Endothelial cell of umbilical vein (primary cell): ENCODE results near the gene CNTNAP2. TPM values are rescaled to one million over a fixed set of nuclear protein-coding genes. Genes with fewer than 3 reads are reported as not detected.

ENCODE experiments used
- BruUV-seq: library from RNA; stranded (reverse); fragments of 400-500 nt; replicated peaks from 2 replicates; lab custom pipeline; 2021; lab: Mats Ljungman, UMichigan
- CTCF ChIA-PET: fragments of 300-600, 350-600 bp; sonication (Branson Sonifier 250); formaldehyde crosslinking; loops from one replicate; lab custom pipeline; 2021; ENCODE audit warnings: antibody characterized with exemption, inconsistent platforms; lab: Charles Lee
- POLR2A ChIA-PET: fragments of 300-600, 350-600 bp; sonication (Branson Sonifier 250); formaldehyde crosslinking; loops from one replicate; lab custom pipeline; 2021; ENCODE audit warnings: antibody characterized with exemption, inconsistent platforms; lab: Charles Lee
- DNase-seq: peaks from one replicate; pipeline ENCODE4 v3.0.0-alpha.2; 2011; ENCODE audit warnings: low read depth, low spot score
- FAIRE-seq: peaks from 2 replicates; lab custom pipeline; 2011; peaks lifted over from hg19 to GRCh38; lab: Jason Lieb, UNC
- H2AFZ ChIP-seq: 2 replicates; pipeline ENCODE4 v1.6.0; 2012; ENCODE audit warnings: low read depth, low read length, control low read depth, inconsistent platforms
- H3K27ac ChIP-seq: 2 replicates; pipeline ENCODE4 v1.5.1; 2011; ENCODE audit warnings: low read depth, mild to moderate bottlenecking, control low read depth, low read length, moderate library complexity; ENCODE audit not compliant: insufficient read depth
- H3K27me3 ChIP-seq, 2 experiments: 2 replicates each; pipeline versions ENCODE4 v1.6.0 to v1.6.1; 2011; ENCODE audit warnings: low read length in 2 of 2, mixed read lengths in 1 of 2; ENCODE audit not compliant: control insufficient read depth in 2 of 2, insufficient read depth in 2 of 2
- H3K36me3 ChIP-seq, 2 experiments: 2 replicates in 1 of 2; 3 replicates in 1 of 2; pipeline ENCODE4 v1.5.1; 2011; ENCODE audit warnings: low read length in 2 of 2, mild to moderate bottlenecking in 1 of 2, moderate library complexity in 1 of 2; ENCODE audit not compliant: control insufficient read depth in 2 of 2, insufficient read depth in 2 of 2; ENCODE audit errors: extremely low read depth in 1 of 2
- H3K4me1 ChIP-seq: 3 replicates; pipeline ENCODE4 v1.5.1; 2011; ENCODE audit warnings: mild to moderate bottlenecking, low read length; ENCODE audit not compliant: control insufficient read depth, insufficient read depth; ENCODE audit errors: extremely low read depth
- H3K4me2 ChIP-seq: 2 replicates; pipeline ENCODE4 v1.6.1; 2011; ENCODE audit warnings: low read length, control low read depth, mixed read lengths; ENCODE audit not compliant: insufficient read depth
- H3K4me3 ChIP-seq, 3 experiments: fragments of 200-600 bp in 1 of 3; sonication (generic), shearing (Covaris generic) in 1 of 3; replicated peaks in 1 of 3; 2 replicates each; pipeline ENCODE4 v1.5.1; 2011 to 2016; ENCODE audit warnings: control low read depth in 3 of 3, low read length in 3 of 3, mild to moderate bottlenecking in 2 of 3, inconsistent platforms in 1 of 3, low read depth in 1 of 3, moderate library complexity in 1 of 3; ENCODE audit not compliant: insufficient read depth in 1 of 3
- H3K79me2 ChIP-seq: 2 replicates; pipeline ENCODE4 v1.6.0; 2012; ENCODE audit warnings: low read length, inconsistent platforms; ENCODE audit not compliant: control insufficient read depth, insufficient read depth
- H3K9ac ChIP-seq: replicated peaks from 2 replicates; pipeline ENCODE3; 2011; ENCODE audit warnings: low read length, control low read depth; ENCODE audit not compliant: insufficient read depth; ENCODE audit errors: extremely low read depth
- H3K9me1 ChIP-seq: replicated peaks from 3 replicates; pipeline ENCODE4 v1.6.0; 2011; ENCODE audit warnings: mild to moderate bottlenecking, low read length; ENCODE audit not compliant: control insufficient read depth, insufficient read depth; ENCODE audit errors: extremely low read depth
- H3K9me3 ChIP-seq: replicated peaks from 2 replicates; pipeline ENCODE4 v1.5.1; 2012; ENCODE audit warnings: low read length, inconsistent platforms; ENCODE audit not compliant: control insufficient read depth, insufficient read depth
- H4K20me1 ChIP-seq: replicated peaks from 2 replicates; pipeline ENCODE3; 2011; ENCODE audit warnings: mild to moderate bottlenecking, low read length; ENCODE audit not compliant: control insufficient read depth, insufficient read depth; ENCODE audit errors: extremely low read depth
- EZH2 ChIP-seq: IDR thresholded peaks from 2 replicates; pipeline ENCODE4 v1.6.1; 2012; ENCODE audit warnings: borderline replicate concordance, low read depth, mild to moderate bottlenecking, moderate library complexity, low read length, inconsistent platforms; ENCODE audit not compliant: severe bottlenecking
- FOS ChIP-seq: IDR thresholded peaks from 2 replicates; pipeline ENCODE4 v1.6.1; 2011; ENCODE audit warnings: mild to moderate bottlenecking, low read length, moderate library complexity, borderline replicate concordance; ENCODE audit not compliant: insufficient read depth
- GATA2 ChIP-seq: IDR thresholded peaks from 2 replicates; pipeline ENCODE4 v1.7.0; 2011; ENCODE audit warnings: low read depth, mild to moderate bottlenecking, moderate library complexity, mixed read lengths, low read length; ENCODE audit not compliant: insufficient read length, insufficient read depth
- JUN ChIP-seq: IDR thresholded peaks from 2 replicates; pipeline ENCODE4 v1.6.1; 2011; ENCODE audit warnings: borderline replicate concordance, low read depth; ENCODE audit not compliant: insufficient read length, insufficient read depth
- MYC ChIP-seq: IDR thresholded peaks from one replicate; pipeline ENCODE4 v1.6.1; 2011; ENCODE audit warnings: mild to moderate bottlenecking, low read depth, low read length
- POLR2A ChIP-seq: IDR thresholded peaks from 2 replicates; pipeline ENCODE4 v1.6.1; 2012; ENCODE audit warnings: low read depth, mild to moderate bottlenecking, control low read depth, low read length
- POLR2AphosphoS5 ChIP-seq: IDR thresholded peaks from 2 replicates; pipeline ENCODE4 v1.6.1; 2012; ENCODE audit warnings: low read depth, mild to moderate bottlenecking, control low read depth, low read length, moderate library complexity; ENCODE audit not compliant: insufficient read depth
- dilution Hi-C: fragments of 300-500 bp; cut with MboI; formaldehyde crosslinking; loops from one replicate; pipeline ENCODE4 v1.15.0; 2019; ENCODE audit warnings: low sequenced_read_pairs; ENCODE audit not compliant: extremely low pct_ligation_motif_present
- intact Hi-C: fragments of 100-400 bp; cut with micrococcal nuclease; formaldehyde crosslinking; loops from one replicate; pipeline ENCODE4 v1.10.0; 2022
- polyA plus RNA-seq, 4 experiments: library from polyadenylated mRNA; depleted of rRNA in 3 of 4; stranded (reverse) in 3 of 4; unstranded in 1 of 4; fragments of >200 nt; gene quantifications; 2 replicates each; pipeline versions ENCODE4 v1.2.1 to v1.2.3, GENCODE V29; 2011 to 2012; ENCODE audit warnings: missing spikeins in 1 of 4
- total RNA-seq: library from RNA; stranded (reverse); gene quantifications from 2 replicates; pipeline ENCODE4 v1.2.3, GENCODE V29; 2021
- TF ChIP-seq, protein P1 (sequence below), 2 donors: IDR thresholded peaks; 1 replicate in 1 of 2; 2 replicates in 1 of 2; pipeline ENCODE4 v1.5.1; 2011; ENCODE audit warnings: low read length in 2 of 2, mild to moderate bottlenecking in 2 of 2, moderate library complexity in 2 of 2, control low read depth in 1 of 2, inconsistent platforms in 1 of 2, low read depth in 1 of 2; ENCODE audit not compliant: insufficient read depth in 1 of 2; ENCODE audit errors: extremely low read depth in 1 of 2
- TF ChIP-seq, protein P2 (sequence below): IDR thresholded peaks from 2 replicates; pipeline ENCODE4 v1.6.1; 2011; ENCODE audit not compliant: insufficient read depth, insufficient read length

CNTNAP2 gene
- total and polyA plus RNA-seq, 2 donors (not counting 3 experiments of a cell fraction or from before 2014, with no cell fraction given), result not detected

DNA sequence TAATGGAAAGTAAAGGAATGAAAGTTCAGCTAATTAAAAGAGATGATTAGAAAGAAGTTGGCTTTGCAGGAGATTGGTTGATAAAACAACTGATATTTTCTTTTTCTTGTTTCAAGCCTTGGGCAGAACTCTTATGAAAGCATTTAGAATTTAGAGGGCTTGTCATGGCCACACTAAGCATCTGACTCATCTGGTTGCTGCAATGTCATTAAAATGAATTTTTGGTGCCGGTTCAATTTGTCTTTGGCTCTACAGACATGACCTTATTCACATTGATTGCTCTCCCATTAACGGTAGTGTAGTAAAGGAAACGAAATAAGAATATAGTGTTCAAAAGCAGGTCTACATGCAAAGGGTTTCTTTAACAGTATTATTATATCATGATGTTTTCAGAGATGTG, 1461.6 kb downstream of the CNTNAP2 start:
- no peaks in the 10 kb centered on the region for H3K9me1 ChIP-seq

More for the DNA sequence above, 1461.6 kb downstream of the CNTNAP2 start:
- no TSS peak for BruUV-seq
- no peak overlapping the region for H3K27ac ChIP-seq
- CTCF ChIA-PET, result no interaction called here
- no peaks in the 10 kb centered on the region for H4K20me1 ChIP-seq
- no peaks in the 10 kb centered on the region for H3K36me3 ChIP-seq
- H3K4me2 ChIP-seq, result no peak overlapping the region
- H3K27me3 ChIP-seq, result no peaks in the 10 kb centered on the region
- TF ChIP-seq, protein P1, sequence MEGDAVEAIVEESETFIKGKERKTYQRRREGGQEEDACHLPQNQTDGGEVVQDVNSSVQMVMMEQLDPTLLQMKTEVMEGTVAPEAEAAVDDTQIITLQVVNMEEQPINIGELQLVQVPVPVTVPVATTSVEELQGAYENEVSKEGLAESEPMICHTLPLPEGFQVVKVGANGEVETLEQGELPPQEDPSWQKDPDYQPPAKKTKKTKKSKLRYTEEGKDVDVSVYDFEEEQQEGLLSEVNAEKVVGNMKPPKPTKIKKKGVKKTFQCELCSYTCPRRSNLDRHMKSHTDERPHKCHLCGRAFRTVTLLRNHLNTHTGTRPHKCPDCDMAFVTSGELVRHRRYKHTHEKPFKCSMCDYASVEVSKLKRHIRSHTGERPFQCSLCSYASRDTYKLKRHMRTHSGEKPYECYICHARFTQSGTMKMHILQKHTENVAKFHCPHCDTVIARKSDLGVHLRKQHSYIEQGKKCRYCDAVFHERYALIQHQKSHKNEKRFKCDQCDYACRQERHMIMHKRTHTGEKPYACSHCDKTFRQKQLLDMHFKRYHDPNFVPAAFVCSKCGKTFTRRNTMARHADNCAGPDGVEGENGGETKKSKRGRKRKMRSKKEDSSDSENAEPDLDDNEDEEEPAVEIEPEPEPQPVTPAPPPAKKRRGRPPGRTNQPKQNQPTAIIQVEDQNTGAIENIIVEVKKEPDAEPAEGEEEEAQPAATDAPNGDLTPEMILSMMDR (IDR thresholded peaks at IDR 0.05; ENCODE audit: extremely low read depth in 1 of 2, insufficient read depth in 1 of 2, low read depth in 1 of 2, low read length in 2 of 2), result no peak
- TF ChIP-seq FOS (no peak), POLR2A (no peak), GATA2 (no peak), MYC (no peak), EZH2 (no peak), JUN (no peak), POLR2AphosphoS5 (no peak)
- TF ChIP-seq, protein P2, sequence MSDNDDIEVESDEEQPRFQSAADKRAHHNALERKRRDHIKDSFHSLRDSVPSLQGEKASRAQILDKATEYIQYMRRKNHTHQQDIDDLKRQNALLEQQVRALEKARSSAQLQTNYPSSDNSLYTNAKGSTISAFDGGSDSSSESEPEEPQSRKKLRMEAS, result no peak
- dilution Hi-C loops, result no loop called here
- H2AFZ ChIP-seq, result no peak overlapping the region
- H3K4me1 ChIP-seq, result no peaks in the 10 kb centered on the region
- FAIRE-seq (no peak), DNase-seq (no peak)
- H3K4me3 ChIP-seq, result no peak overlapping the region
- no peaks in the 10 kb centered on the region for H3K9me3 ChIP-seq
- intact Hi-C loops, result no loop called here
- POLR2A ChIA-PET, result no interaction called here
- H3K9ac ChIP-seq, result no peak overlapping the region
- no peaks in the 10 kb centered on the region for H3K79me2 ChIP-seq
